ENCODE data around the gene CCDC9B.

CCDC9B gene

GRCh38 chr15:40307421-40308211 lies 33.1 kb downstream of the CCDC9B start, which contains the start of gene PLCB2:
TSS of gene PLCB2 (minus strand) at chr15:40307935. CDS start at chr15:40307672, 263 bp downstream.
- peak; percentile 41 for DNase-seq (ENCODE audit: low read depth)

- DNase-seq (ENCODE audit: low read depth) = no peak
Observed at GRCh38 chr15:40306908-40307307, 33.8 kb downstream of the CCDC9B start.

GRCh38 chr15:40306371-40306770 lies 34.4 kb downstream of the CCDC9B start:
- DNase-seq (ENCODE audit: low read depth) = no peak

- no peak for DNase-seq (ENCODE audit: low read depth)
Observed at GRCh38 chr15:40305281-40305680, 35.5 kb downstream of the CCDC9B start.

GRCh38 chr15:40303576-40303975 lies 37.2 kb downstream of the CCDC9B start:
- no peak for DNase-seq (ENCODE audit: low read depth)

- no peak for DNase-seq (ENCODE audit: low read depth)
Observed at GRCh38 chr15:40302981-40303380, 37.8 kb downstream of the CCDC9B start.

DNA sequence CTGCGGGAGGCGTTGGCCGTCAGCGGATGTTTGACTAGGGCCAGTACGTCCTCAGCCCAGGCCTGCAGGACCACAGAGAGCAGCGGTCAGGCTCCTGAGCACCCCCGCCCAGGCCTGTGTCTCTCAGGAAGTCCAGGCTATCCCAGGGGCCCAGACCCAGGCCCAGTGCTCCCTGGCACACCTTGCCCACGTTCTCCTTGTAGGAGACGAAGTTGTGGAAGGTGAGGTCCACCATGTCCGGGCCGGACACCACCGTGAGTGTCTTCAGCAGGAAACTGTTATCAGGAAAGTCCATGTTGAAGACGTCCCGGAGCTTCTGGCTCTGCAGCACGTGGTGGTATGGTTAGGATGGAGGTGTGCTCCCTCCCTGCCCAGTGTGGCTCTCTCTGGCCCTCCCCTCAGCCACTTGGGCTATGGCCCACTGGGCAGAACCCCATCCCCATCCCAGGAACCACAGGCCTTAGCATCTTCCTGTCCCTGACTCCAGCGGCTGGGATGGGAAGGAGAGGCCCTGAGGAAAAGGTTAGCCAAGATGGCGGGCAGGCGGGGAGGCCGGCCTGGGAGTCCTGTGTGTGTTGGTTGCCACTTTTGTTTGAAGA lies 38.4 kb downstream of the CCDC9B start:
- no peak for DNase-seq (ENCODE audit: low read depth)

DNA sequence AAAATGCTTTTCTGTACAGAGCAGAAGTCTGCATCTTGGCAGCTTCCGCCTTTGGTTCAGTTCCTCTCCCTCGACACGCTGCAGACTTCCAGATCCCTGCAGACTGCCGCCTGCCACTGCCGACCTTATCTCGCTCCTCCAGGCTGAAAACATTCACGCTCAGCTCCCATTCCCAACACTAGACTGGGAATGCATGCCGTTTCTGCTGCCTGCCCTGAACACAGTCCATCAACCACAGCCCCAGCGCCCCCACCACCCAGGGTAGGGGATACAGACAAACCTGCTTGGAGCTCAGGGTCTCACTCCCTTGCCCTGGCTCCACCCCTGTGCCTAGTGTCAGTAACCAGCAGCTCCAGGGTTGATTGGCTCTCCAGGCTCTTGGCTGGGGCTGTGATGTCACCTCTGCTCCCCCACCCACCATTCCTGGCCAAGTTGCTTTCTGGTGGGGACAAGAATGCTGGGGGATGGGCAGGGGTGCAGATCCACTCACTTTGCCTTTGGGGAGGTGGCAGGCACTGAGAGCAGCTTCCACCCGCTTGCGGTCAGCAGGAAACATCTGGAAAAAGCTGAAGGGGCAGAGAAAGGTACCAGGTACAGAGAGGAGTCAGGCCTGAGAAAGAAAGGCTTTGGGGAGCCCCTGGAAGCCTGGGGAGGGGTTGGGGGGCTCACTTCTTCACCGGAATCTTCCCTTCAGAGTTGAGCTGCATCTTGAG lies 39.1 kb downstream of the CCDC9B start:
- no peak for DNase-seq (ENCODE audit: low read depth)

- DNase-seq (ENCODE audit: low read depth) = no peak
Observed at GRCh38 chr15:40300771-40301170, 40.0 kb downstream of the CCDC9B start.

GRCh38 chr15:40300367-40300766 lies 40.4 kb downstream of the CCDC9B start:
- DNase-seq (ENCODE audit: low read depth) = no peak

DNA sequence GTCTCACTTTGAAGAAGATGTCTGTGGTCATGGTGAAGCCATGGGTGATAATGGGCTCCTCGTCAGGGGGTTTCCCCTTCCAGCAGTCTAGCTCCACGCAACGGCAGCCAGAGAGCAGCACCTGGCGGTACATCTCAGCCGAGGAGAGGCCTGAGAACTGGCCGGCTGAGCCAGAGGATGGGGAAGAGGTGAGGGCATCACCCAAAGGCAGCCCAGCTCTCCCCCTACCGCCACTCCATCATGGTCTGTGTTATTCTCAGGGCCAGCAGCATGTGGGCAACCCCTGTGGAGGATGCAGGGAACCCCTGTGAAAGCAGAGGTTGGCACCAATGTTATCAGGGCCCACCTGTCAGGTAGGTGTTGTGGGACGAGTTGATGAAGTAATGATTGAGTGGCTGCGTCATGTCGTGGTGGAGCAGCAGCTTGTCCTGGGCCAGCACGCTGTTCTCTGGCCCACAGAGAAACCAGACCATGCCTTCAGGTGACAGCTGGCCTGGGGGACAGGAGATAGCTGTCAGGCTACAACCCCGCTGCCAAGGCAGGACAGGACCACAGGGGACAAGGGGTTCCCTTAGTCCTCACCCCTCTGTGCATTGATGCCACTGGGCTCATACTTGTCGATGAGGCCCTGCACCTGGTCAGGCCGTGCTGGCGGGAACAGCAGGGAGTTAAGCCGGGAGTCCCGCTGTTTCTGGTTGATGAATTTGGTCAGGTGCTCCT lies 42.4 kb downstream of the CCDC9B start:
- DNase-seq (ENCODE audit: low read depth) = no peak

DNA sequence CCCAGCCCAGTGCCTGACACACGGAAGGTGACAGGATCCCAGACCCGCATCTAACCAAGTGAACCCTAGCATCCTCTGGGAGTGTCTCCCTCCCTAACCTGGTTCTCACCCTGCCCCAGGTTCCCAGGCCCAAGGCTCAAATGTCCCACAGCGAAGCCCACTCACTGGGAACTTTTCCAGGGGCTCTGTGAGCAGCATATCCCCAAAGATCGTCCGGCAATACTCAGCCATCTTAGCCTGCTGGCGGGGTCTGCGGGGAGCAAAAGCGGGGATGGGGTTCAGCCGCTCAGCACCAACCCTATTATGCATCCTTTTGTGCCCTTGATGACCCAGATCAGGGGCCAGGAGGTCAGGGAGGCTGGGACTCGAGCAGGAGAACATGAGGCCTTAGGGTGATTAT lies 43.4 kb downstream of the CCDC9B start:
- no peak for DNase-seq (ENCODE audit: low read depth)

GRCh38 chr15:40296561-40297230 lies 44.0 kb downstream of the CCDC9B start:
- DNase-seq (ENCODE audit: low read depth) = no peak

- DNase-seq (ENCODE audit: low read depth) = no peak
Observed at GRCh38 chr15:40295877-40296560, 44.7 kb downstream of the CCDC9B start.

DNA sequence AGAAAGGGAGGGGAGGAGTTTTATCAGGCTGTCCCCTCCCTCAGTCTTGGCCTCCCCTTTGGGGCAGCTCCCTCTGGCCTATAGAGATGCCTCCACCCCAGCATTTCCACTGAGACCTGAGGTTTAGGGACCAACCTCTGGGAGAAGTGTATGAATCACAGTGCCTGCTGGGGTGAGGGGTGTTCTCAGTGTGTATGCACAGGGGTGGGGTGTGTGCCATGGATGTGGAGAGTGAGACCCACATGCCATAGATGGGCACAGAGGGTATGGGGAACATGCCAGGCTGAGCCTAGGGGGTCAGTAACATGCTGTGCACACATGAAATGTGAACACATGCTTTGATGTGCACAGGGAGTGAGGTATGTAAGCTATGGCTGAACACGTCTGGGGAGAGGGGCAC lies 45.4 kb downstream of the CCDC9B start:
- no peak for DNase-seq (ENCODE audit: low read depth)

GRCh38 chr15:40293905-40294895 lies 46.5 kb downstream of the CCDC9B start:
- no peak for DNase-seq (ENCODE audit: low read depth)

DNA sequence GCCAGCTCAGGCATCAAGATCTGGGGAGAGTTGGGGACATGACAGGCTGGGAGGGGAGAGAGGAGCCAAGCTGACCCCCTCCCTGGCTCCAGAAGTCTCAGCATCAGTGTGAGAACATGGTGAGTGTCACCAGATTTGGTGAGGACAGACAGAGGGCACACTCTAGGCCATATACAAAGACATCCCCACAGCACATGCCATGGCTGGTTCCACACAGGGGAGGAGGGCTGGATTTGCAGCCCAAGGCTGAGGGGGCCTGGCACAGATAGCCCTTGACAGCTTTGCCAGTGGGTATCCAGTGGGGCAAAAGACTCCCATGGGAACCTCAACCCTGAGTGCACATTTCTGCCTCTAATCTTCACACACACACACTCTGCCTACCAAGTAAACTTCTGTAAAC lies 47.7 kb downstream of the CCDC9B start:
- DNase-seq (ENCODE audit: low read depth) = no peak

DNA sequence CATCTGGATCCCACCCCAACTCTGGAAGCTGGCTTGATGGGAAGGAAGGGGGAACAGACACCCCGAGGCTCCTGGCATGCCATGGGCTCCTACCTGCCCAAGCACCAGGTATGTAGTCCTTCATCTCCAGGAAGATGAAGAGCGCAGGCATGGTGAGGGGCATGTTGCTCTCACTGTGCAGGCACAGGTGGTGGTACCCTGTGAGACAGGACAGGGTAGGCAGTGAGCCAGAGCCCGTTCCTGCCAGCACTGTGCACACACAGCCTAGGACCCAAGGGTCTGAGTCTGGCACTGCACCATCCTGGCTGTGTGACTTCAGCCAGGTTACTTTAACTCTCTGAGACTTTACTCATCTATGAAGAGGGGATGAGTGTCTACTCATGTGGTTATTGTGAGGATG lies 48.5 kb downstream of the CCDC9B start:
- no peak for DNase-seq (ENCODE audit: low read depth)

GRCh38 chr15:40290918-40291574 lies 49.7 kb downstream of the CCDC9B start:
- DNase-seq (ENCODE audit: low read depth) = no peak

DNA sequence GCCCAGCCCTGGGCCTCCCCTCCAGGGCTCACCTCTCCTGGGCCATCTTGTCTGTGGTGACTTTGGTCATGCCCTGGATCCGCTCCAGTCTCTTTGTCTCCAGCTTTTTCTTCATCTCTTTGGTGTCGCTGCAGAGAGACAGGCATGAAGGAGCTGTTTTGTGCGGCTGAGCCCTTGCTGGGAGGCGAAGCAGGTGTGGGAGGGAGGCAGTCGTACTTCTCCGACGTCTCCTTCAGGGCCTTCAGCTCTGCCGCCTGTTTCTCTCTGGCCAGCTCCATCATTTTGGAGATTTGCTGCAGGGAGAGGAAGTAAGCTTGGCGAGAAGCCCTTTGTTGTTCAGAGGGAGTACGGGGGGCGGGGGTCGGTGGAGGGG lies 50.2 kb downstream of the CCDC9B start:
- DNase-seq (ENCODE audit: low read depth) = no peak

Measured in stimulated activated CD8-positive, alpha-beta memory T cell treated with anti-CD3 and anti-CD28 coated beads, Interleukin-15, amount 100 ng/mL, for 1 hour (primary cell).